ENCODE results near the gene CERK.
"Not testable (repeated sequence)": the region's sequence is repeated elsewhere in the genome, so short reads cannot be mapped to it uniquely, and the experiment has no call there.

The CERK gene

GRCh38 chr22:46636221-46637002 lies 101.6 kb downstream of the CERK start:
- Histone ChIP-seq H3K36me3 (replicated peaks; ENCODE audit: low read depth, low read length) (peaks cover 16% of the 10 kb centered on the region), H3K27me3 (ENCODE audit: low read depth, low read length) (no peaks in the 10 kb centered on the region), H3K4me1 (ENCODE audit: low read length) (no peaks in the 10 kb centered on the region), H4K20me1 (ENCODE audit: insufficient read depth, low read length) (peaks cover 76% of the 10 kb centered on the region), H2AFZ (ENCODE audit: low read depth, low read length) (no peak overlapping the region), H3K9ac (ENCODE audit: low read length) (no peak overlapping the region), H3K9me3 (ENCODE audit: insufficient read depth, low read length) (no peaks in the 10 kb centered on the region), H3K79me2 (ENCODE audit: low read length) (no peaks in the 10 kb centered on the region; the same call in 1 of the 2 replicates), H3K27ac (ENCODE audit: low read length) (no peak overlapping the region), H3K4me2 (ENCODE audit: low read length) (no peak overlapping the region), H3K4me3 (ENCODE audit: low read length) (no peak overlapping the region)
- no peak for TF ChIP-seq EZH2phosphoT487 (IDR thresholded peaks at IDR 0.05; ENCODE audit: low read depth)
- no peak for TF ChIP-seq CTCF (IDR thresholded peaks at IDR 0.05; ENCODE audit: low read depth, low read length)

GRCh38 chr22:46635756-46636155 lies 102.3 kb downstream of the CERK start:
- H3K4me3 ChIP-seq (ENCODE audit: low read length) = no peak overlapping the region
- no peak overlapping the region for H3K9ac ChIP-seq (ENCODE audit: low read length)
- no peaks in the 10 kb centered on the region; the same call in 1 of the 2 replicates for H3K79me2 ChIP-seq (ENCODE audit: low read length)
- no peaks in the 10 kb centered on the region for H3K9me3 ChIP-seq (ENCODE audit: insufficient read depth, low read length)
- H3K27ac ChIP-seq (ENCODE audit: low read length) = no peak overlapping the region
- H3K36me3 ChIP-seq (replicated peaks; ENCODE audit: low read depth, low read length) = peaks cover 16% of the 10 kb centered on the region
- H3K4me2 ChIP-seq (ENCODE audit: low read length) = no peak overlapping the region
- H3K4me1 ChIP-seq (ENCODE audit: low read length) = no peaks in the 10 kb centered on the region
- H4K20me1 ChIP-seq (ENCODE audit: insufficient read depth, low read length) = peaks cover 78% of the 10 kb centered on the region
- no peak overlapping the region for H2AFZ ChIP-seq (ENCODE audit: low read depth, low read length)
- TF ChIP-seq EZH2phosphoT487 (IDR thresholded peaks at IDR 0.05; ENCODE audit: low read depth) (no peak), CTCF (IDR thresholded peaks at IDR 0.05; ENCODE audit: low read depth, low read length) (0 out of 2 replicates have a peak, but pooled peaks have one; percentile 9)
- H3K27me3 ChIP-seq (ENCODE audit: low read depth, low read length) = no peaks in the 10 kb centered on the region

GRCh38 chr22:46634973-46635685 lies 102.9 kb downstream of the CERK start:
- H3K27ac ChIP-seq (ENCODE audit: low read length); H3K27me3 ChIP-seq (ENCODE audit: low read depth, low read length); H3K4me1 ChIP-seq (ENCODE audit: low read length); H3K4me3 ChIP-seq (ENCODE audit: low read length); H3K9me3 ChIP-seq (ENCODE audit: insufficient read depth, low read length); H3K4me2 ChIP-seq (ENCODE audit: low read length); H2AFZ ChIP-seq (ENCODE audit: low read depth, low read length); H3K9ac ChIP-seq (ENCODE audit: low read length); H3K79me2 ChIP-seq (ENCODE audit: low read length): not testable (repeated sequence)
- Histone ChIP-seq H4K20me1 (ENCODE audit: insufficient read depth, low read length) (peaks cover 76% of the 10 kb centered on the region), H3K36me3 (replicated peaks; ENCODE audit: low read depth, low read length) (peaks cover 20% of the 10 kb centered on the region)

All from OCI-LY3 (cell line).